ENCODE results near the gene SORT1. TPM values are rescaled to one million over a fixed set of nuclear protein-coding genes. Genes with fewer than 3 reads are reported as not detected.

SORT1 gene
- total and polyA plus RNA-seq, 2 of the 13 experiments (the other 11 are each of a cell fraction or from before 2014, with no cell fraction given): 32.4 to 93.0 TPM

GRCh38 chr1:109263597-109264378 lies 133.9 kb downstream of the SORT1 start (continued):
- TF ChIP-seq ZBTB49 (CRISPR knock-in tag; IDR thresholded peaks at IDR 0.05; ENCODE audit: borderline replicate concordance): peak; percentile 74; the same call in 1 of the 2 replicates
- TF ChIP-seq CHD2 (IDR thresholded peaks at IDR 0.05; ENCODE audit: low read depth, low read length): no peak
- no peak for TF ChIP-seq ZNF143 (CRISPR knock-in tag; IDR thresholded peaks at IDR 0.05)
- TF ChIP-seq TCF7L2 (IDR thresholded peaks at IDR 0.05; ENCODE audit: low read depth, low read length): no peak
- TF ChIP-seq ZFP82 (CRISPR knock-in tag; IDR thresholded peaks at IDR 0.05; ENCODE audit: borderline replicate concordance): no peak
- no peak for TF ChIP-seq ZNF17 (CRISPR knock-in tag; IDR thresholded peaks at IDR 0.05)
- no peak for TF ChIP-seq ARID2 (CRISPR knock-in tag; IDR thresholded peaks at IDR 0.05; ENCODE audit: borderline replicate concordance)
- TF ChIP-seq CTCF (CRISPR knock-in tag; IDR thresholded peaks at IDR 0.05): peak; percentile 99
- no peak for TF ChIP-seq MBD4 (IDR thresholded peaks at IDR 0.05; ENCODE audit: borderline replicate concordance, low read length)
- no peak for TF ChIP-seq ZBTB10 (CRISPR knock-in tag; IDR thresholded peaks at IDR 0.05; ENCODE audit: borderline replicate concordance)
- TF ChIP-seq ZNF513 (CRISPR knock-in tag; conservative IDR thresholded peaks at IDR 0.05): no peak
- TF ChIP-seq PLRG1 (conservative IDR thresholded peaks at IDR 0.05): no peak
- TF ChIP-seq ZNF772 (CRISPR knock-in tag; IDR thresholded peaks at IDR 0.05): peak; percentile 89; the same call in 1 of the 2 replicates
- TF ChIP-seq, protein P1, sequence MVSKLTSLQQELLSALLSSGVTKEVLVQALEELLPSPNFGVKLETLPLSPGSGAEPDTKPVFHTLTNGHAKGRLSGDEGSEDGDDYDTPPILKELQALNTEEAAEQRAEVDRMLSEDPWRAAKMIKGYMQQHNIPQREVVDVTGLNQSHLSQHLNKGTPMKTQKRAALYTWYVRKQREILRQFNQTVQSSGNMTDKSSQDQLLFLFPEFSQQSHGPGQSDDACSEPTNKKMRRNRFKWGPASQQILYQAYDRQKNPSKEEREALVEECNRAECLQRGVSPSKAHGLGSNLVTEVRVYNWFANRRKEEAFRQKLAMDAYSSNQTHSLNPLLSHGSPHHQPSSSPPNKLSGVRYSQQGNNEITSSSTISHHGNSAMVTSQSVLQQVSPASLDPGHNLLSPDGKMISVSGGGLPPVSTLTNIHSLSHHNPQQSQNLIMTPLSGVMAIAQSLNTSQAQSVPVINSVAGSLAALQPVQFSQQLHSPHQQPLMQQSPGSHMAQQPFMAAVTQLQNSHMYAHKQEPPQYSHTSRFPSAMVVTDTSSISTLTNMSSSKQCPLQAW (CRISPR knock-in tag; IDR thresholded peaks at IDR 0.05): peak; percentile 95
- no peak for TF ChIP-seq ZNF816 (CRISPR knock-in tag; IDR thresholded peaks at IDR 0.05; ENCODE audit: borderline replicate concordance)
- TF ChIP-seq TCF7 (IDR thresholded peaks at IDR 0.05; ENCODE audit: low read depth): no peak
- TF ChIP-seq PHF20 (CRISPR knock-in tag; IDR thresholded peaks at IDR 0.05): peak; percentile 39; the same call in 1 of the 2 replicates
- TF ChIP-seq, protein P2, sequence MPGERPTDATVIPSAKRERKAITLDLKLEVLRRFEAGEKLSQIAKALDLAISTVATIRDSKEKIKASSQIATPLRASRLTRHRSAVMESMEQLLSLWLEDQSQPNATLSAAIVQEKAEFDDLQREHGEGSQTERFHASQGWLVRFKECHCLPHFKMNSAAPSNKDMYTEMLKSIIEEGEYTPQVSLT (CRISPR knock-in tag; IDR thresholded peaks at IDR 0.05; ENCODE audit: borderline replicate concordance, low read depth): no peak; the same call in 1 of the 2 replicates
